Measurements from ENCODE around the gene SH3BGRL2. TPM values are rescaled to one million over a fixed set of nuclear protein-coding genes. Genes with fewer than 3 reads are reported as not detected.

Gene SH3BGRL2
- total and polyA plus RNA-seq, 2 experiments from 2014 or later = 8.4 to 24.5 TPM

DNA sequence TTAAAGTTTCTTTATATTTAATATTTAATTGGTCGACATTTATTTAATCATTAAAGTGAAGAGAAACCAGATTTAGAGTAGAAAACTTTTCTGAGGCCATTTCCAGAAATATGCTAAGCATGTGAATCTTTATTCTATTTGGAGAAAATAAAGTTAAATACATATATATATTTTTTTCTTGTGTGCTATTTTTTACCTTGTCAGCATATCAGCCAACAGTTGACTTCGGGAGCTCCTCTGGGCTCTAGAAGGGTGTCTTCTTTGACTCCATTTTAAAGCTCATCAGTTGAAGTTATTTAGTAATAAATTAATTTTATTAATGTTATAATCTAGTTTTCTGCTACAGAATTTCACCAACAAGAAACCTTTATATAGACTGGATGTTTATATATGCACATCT lies 73.1 kb downstream of the SH3BGRL2 start (continued):
- TF ChIP-seq, protein P1, sequence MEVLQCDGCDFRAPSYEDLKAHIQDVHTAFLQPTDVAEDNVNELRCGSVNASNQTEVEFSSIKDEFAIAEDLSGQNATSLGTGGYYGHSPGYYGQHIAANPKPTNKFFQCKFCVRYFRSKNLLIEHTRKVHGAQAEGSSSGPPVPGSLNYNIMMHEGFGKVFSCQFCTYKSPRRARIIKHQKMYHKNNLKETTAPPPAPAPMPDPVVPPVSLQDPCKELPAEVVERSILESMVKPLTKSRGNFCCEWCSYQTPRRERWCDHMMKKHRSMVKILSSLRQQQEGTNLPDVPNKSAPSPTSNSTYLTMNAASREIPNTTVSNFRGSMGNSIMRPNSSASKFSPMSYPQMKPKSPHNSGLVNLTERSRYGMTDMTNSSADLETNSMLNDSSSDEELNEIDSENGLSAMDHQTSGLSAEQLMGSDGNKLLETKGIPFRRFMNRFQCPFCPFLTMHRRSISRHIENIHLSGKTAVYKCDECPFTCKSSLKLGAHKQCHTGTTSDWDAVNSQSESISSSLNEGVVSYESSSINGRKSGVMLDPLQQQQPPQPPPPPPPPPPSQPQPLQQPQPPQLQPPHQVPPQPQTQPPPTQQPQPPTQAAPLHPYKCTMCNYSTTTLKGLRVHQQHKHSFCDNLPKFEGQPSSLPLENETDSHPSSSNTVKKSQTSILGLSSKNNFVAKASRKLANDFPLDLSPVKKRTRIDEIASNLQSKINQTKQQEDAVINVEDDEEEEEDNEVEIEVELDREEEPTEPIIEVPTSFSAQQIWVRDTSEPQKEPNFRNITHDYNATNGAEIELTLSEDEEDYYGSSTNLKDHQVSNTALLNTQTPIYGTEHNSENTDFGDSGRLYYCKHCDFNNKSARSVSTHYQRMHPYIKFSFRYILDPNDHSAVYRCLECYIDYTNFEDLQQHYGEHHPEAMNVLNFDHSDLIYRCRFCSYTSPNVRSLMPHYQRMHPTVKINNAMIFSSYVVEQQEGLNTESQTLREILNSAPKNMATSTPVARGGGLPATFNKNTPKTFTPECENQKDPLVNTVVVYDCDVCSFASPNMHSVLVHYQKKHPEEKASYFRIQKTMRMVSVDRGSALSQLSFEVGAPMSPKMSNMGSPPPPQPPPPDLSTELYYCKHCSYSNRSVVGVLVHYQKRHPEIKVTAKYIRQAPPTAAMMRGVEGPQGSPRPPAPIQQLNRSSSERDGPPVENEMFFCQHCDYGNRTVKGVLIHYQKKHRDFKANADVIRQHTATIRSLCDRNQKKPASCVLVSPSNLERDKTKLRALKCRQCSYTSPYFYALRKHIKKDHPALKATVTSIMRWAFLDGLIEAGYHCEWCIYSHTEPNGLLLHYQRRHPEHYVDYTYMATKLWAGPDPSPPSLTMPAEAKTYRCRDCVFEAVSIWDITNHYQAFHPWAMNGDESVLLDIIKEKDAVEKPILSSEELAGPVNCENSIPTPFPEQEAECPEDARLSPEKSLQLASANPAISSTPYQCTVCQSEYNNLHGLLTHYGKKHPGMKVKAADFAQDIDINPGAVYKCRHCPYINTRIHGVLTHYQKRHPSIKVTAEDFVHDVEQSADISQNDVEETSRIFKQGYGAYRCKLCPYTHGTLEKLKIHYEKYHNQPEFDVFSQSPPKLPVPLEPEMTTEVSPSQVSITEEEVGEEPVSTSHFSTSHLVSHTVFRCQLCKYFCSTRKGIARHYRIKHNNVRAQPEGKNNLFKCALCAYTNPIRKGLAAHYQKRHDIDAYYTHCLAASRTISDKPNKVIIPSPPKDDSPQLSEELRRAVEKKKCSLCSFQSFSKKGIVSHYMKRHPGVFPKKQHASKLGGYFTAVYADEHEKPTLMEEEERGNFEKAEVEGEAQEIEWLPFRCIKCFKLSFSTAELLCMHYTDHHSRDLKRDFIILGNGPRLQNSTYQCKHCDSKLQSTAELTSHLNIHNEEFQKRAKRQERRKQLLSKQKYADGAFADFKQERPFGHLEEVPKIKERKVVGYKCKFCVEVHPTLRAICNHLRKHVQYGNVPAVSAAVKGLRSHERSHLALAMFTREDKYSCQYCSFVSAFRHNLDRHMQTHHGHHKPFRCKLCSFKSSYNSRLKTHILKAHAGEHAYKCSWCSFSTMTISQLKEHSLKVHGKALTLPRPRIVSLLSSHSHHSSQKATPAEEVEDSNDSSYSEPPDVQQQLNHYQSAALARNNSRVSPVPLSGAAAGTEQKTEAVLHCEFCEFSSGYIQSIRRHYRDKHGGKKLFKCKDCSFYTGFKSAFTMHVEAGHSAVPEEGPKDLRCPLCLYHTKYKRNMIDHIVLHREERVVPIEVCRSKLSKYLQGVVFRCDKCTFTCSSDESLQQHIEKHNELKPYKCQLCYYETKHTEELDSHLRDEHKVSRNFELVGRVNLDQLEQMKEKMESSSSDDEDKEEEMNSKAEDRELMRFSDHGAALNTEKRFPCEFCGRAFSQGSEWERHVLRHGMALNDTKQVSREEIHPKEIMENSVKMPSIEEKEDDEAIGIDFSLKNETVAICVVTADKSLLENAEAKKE (CRISPR knock-in tag; IDR thresholded peaks at IDR 0.05) = no peak
- no peak for TF ChIP-seq EZH2 (IDR thresholded peaks at IDR 0.05; ENCODE audit: low read depth, unreplicated experiment)
- TF ChIP-seq JUNB (IDR thresholded peaks at IDR 0.05; ENCODE audit: unreplicated experiment) = no peak
- no peak for TF ChIP-seq EZH2phosphoT487 (IDR thresholded peaks at IDR 0.05; ENCODE audit: unreplicated experiment)
- TF ChIP-seq ZNF114 (CRISPR knock-in tag; IDR thresholded peaks at IDR 0.05) = no peak
- TF ChIP-seq, protein P2, sequence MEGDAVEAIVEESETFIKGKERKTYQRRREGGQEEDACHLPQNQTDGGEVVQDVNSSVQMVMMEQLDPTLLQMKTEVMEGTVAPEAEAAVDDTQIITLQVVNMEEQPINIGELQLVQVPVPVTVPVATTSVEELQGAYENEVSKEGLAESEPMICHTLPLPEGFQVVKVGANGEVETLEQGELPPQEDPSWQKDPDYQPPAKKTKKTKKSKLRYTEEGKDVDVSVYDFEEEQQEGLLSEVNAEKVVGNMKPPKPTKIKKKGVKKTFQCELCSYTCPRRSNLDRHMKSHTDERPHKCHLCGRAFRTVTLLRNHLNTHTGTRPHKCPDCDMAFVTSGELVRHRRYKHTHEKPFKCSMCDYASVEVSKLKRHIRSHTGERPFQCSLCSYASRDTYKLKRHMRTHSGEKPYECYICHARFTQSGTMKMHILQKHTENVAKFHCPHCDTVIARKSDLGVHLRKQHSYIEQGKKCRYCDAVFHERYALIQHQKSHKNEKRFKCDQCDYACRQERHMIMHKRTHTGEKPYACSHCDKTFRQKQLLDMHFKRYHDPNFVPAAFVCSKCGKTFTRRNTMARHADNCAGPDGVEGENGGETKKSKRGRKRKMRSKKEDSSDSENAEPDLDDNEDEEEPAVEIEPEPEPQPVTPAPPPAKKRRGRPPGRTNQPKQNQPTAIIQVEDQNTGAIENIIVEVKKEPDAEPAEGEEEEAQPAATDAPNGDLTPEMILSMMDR (conservative IDR thresholded peaks at IDR 0.05; ENCODE audit: low read depth in 2 of 2) = no peak
- TF ChIP-seq NANOG (IDR thresholded peaks at IDR 0.05; ENCODE audit: borderline replicate concordance) = no peak
- TF ChIP-seq, protein P3, sequence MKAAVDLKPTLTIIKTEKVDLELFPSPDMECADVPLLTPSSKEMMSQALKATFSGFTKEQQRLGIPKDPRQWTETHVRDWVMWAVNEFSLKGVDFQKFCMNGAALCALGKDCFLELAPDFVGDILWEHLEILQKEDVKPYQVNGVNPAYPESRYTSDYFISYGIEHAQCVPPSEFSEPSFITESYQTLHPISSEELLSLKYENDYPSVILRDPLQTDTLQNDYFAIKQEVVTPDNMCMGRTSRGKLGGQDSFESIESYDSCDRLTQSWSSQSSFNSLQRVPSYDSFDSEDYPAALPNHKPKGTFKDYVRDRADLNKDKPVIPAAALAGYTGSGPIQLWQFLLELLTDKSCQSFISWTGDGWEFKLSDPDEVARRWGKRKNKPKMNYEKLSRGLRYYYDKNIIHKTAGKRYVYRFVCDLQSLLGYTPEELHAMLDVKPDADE (IDR thresholded peaks at IDR 0.05) = no peak
